ENCODE results near the gene GPC2.
A peak's percentile ranks its signal among the peaks of the same experiment; 100 is the strongest.
"Not testable (repeated sequence)": the region's sequence is repeated elsewhere in the genome, so short reads cannot be mapped to it uniquely, and the experiment has no call there.

GPC2 gene

GRCh38 chr7:100147278-100147677 is 29.9 kb downstream of the GPC2 start:
- DNase-seq, result no peak

GRCh38 chr7:100146350-100146749 is 30.8 kb downstream of the GPC2 start:
- peak; percentile 37 for DNase-seq

- DNase-seq, result no peak
These were observed 34.7 kb downstream of the GPC2 start for GRCh38 chr7:100142461-100142860.

GRCh38 chr7:100141555-100141949 is 35.6 kb downstream of the GPC2 start:
- DNase-seq, result peak; percentile 45

- DNase-seq, result no peak
These were observed 39.1 kb downstream of the GPC2 start for GRCh38 chr7:100137851-100138760.

GRCh38 chr7:100132697-100133151 is 44.5 kb downstream of the GPC2 start:
- DNase-seq, result peak; percentile 52

DNA sequence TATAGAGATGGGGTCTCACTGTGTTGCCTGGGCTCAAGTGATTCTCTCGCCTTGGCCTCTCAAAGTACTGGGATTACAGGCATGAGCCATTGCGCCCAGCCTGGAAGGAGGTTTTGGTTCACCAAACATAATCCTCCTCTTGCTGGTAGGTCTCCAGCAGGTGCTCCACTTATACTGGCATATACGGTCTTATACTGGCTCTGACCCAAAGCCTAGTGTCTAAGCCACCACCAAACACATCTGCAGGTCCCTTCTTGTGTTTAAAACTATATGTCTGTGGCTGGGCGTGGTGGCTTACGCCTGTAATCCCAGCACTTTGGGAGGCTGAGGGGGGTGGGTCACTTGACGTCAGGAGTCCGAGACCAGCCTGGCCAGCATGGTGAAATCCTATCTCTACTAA is 45.1 kb downstream of the GPC2 start:
- no peak for DNase-seq

DNA sequence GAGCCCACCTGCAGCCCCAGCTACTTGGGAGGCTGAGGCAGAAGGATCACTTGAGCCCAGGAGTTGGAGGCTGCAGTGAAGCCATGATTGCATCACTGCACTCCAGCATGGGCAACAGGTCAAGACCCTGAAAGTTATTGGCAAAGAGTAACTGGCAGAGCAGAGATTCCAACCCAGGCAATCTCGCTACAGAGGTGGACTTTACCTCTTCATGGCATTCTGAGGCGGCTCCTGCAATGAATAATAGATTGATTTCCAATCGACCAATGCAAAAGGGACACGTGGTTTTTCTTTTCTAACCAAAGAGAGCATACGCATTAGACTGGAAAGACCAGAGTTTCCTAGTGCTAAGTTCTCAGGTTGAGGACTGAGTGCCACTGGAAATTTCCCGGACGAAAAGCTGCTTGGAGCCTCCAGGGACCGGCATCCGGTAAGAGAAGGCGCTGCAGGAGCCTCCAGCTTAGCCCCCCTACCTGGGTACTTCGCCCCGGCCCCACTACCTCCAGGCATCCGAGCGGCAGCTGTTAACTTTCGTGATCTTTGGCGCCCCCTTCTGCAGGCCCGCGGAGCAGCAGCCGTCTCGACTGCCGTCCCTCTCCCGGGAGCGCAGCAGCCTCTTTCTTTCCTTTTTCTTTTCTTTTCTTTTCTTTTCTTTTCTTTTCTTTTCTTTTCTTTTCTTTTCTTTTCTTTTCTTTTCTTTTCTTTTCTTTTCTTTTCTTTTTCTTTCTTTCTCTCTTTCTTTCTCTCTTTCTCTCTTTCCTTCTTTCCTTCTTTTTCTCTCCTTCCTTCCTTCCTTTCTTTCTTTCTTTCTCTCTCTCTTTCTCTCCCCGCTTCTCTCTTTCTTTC is 46.4 kb downstream of the GPC2 start:
- peak; percentile 20 for DNase-seq

DNA sequence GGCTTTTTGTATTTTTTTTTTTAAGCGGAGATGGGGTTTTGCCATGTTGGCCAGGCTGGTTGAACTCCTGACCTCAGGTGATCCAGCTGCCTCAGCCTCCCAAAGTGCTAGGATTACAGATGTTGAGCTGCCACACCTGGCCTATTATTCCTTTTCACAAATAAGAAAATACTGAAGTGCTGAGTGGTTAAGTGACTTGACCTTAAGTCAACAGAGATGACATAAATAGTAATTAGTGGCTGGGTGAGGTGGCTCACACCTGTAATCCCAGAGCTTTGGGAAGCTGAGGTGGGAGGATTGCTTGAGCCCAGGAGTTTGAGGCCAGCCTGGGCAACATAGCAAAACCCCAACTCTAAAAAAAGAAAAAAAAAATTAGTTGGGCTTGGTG is 47.0 kb downstream of the GPC2 start:
- DNase-seq, result not testable (repeated sequence)

GRCh38 chr7:100128637-100128963 is 48.6 kb downstream of the GPC2 start:
- DNase-seq, result no peak

- no peak for DNase-seq
These were observed 49.1 kb downstream of the GPC2 start for GRCh38 chr7:100127866-100128636.

DNA sequence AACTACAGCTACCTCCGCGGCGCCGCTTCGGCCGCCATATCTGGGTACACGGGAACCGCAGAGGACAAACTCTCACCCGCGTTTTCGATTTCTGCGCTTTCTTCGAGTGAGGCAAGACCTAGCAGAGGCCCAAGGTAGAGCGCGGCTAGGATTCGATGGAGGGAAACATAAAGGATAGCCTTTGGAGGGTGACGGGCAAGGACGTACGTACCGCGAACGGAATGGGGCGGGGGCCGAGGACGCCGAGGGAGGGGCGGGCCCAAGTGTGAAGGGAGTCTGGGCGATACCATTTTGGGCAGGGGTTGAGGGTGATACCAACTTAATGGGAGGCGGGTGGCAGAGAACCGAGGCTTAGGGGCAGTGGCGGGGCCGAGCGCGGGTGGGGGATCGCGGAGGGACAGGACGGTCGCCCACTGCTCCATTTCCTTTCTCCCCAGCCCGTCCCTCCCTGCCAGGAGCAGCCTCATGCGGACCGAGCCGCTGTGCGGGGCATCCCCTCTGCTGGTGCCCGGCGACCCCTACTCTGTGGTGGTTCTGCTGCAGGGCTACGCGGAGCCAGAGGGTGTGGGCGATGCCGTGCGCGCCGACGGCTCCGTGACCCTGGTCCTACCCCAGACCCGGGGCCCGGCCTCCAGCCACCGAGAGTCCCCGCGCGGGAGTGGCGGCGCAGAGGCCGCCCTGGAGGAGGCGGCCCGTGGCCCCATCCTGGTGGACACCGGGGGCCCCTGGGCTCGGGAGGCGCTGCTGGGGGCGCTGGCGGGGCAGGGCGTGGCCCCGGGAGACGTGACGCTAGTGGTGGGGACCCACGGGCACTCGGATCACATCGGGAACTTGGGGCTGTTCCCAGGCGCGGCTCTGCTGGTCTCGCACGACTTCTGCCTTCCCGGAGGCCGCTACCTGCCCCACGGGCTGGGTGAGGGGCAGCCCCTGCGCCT is 50.0 kb downstream of the GPC2 start, which contains the start of gene MBLAC1:
TSS of gene MBLAC1 (plus strand) at position 37 of the 935 bp plus-strand sequence. CDS start at position 466, 429 bp downstream.
- peak; percentile 81 for DNase-seq

DNA sequence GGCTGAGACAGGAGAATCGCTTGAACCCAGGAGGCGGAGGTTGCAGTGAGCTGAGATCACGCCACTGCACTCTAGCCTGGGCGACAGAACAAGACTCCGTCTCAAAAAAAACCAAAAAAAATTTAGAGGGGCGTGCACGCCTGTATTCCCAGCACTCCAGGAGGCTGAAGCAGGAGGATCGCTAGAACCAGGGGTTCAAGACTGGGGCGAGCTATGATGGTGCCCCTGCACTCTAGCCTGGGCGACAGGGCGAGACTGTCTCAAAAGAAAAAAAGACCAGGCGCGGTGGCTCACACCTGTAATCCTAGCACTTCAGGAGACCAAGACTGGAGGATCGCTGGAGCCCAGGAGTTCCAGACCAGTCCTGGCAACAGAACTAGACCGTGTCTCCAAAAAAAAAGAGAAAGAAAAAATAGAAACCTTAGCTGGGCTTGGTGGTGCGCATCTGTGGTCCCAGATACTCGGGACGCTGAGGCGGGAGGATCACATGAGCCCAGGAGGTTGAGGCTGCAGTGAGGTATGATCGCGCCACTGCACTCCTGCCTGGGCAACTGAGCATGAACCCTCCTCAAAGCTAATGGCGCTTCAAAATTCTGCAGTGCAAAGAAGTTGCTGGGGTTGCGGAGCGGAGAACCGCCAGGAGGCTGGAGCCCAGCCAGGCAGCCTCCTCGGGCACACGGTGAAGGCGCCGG is 50.8 kb downstream of the GPC2 start:
- DNase-seq, result no peak

DNA sequence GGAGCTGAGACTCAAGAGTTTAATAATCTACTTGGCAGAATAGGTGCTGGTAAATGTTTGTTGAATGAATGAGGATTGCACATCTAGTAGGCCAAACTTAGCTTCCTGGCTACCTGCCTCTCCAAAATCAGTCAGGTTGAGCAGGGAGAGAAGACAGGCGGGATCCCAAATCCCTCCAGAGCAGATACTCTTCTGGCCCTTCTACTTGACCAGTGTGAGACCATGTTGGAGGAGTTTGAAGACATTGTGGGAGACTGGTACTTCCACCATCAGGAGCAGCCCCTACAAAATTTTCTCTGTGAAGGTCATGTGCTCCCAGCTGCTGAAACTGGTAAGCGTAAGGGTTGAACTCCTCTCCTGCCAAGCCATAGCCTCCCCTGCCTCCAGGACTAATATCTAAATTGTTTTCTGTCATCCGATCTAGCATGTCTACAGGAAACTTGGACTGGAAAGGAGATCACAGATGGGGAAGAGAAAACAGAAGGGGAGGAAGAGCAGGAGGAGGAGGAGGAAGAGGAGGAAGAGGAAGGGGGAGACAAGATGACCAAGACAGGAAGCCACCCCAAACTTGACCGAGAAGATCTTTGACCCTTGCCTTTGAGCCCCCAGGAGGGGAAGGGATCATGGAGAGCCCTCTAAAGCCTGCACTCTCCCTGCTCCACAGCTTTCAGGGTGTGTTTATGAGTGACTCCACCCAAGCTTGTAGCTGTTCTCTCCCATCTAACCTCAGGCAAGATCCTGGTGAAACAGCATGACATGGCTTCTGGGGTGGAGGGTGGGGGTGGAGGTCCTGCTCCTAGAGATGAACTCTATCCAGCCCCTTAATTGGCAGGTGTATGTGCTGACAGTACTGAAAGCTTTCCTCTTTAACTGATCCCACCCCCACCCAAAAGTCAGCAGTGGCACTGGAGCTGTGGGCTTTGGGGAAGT is 52.6 kb downstream of the GPC2 start:
- DNase-seq, result no peak

DNA sequence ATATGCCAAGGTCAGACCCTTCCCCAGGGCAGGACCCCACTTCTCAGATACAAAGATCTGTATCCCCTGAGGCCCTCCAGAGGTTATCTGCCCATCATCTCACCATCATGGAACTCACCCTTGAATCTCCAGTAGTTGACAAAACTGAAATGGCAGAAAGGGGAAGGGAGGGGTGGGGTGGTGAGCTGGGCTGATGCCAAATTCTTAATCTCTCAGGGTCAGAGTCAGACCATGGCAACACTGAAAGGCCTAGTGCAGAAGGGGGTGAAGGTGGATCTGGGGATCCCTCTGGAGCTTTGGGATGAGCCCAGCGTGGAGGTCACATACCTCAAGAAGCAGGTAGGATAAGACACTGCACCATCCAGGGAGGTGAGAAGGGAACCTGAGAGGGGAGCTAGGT is 54.6 kb downstream of the GPC2 start:
- DNase-seq, result no peak

GRCh38 chr7:100122067-100122466 is 55.1 kb downstream of the GPC2 start:
- no peak for DNase-seq

DNA sequence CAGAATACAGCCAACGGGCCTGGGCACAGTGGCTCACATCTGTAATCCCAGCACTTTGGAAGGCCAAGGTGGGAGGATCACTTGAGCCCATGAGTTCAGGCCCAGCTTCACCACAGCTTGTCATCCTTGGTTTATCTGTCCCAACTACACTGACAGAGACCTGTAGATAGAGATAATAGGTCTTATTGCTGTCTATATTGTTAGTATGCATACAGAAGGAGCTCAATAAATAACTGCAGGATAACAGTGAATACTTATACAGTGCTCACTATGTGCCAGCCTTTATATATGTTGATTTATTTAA is 56.5 kb downstream of the GPC2 start:
- DNase-seq, result no peak

GRCh38 chr7:100119970-100120732 is 57.0 kb downstream of the GPC2 start:
- DNase-seq, result peak; percentile 39

Data from MV-4-11 (cell line).